Uterus (tissue), 2 donors: ENCODE results near the gene ST8SIA5.

Experiments
- POLR2A ChIP-seq, 2 donors: fragments of 450-650 bp; IDR thresholded peaks; one replicate each; pipeline ENCODE4 v1.6.1; 2016; ENCODE audit warnings: antibody characterized with exemption in 2 of 2, mild to moderate bottlenecking in 1 of 2, moderate library complexity in 1 of 2
- TF ChIP-seq, protein P1 (sequence below), 4 experiments: fragments of 200-600 bp in 2 of 4; fragments of 450-650 bp in 2 of 4; sonication (generic) in 2 of 4; IDR thresholded peaks; one replicate each; pipeline ENCODE4 v1.5.1; 2016 to 2019; ENCODE audit warnings: antibody characterized with exemption in 4 of 4, mild to moderate bottlenecking in 2 of 4, moderate library complexity in 1 of 4

- TF ChIP-seq, protein P1, sequence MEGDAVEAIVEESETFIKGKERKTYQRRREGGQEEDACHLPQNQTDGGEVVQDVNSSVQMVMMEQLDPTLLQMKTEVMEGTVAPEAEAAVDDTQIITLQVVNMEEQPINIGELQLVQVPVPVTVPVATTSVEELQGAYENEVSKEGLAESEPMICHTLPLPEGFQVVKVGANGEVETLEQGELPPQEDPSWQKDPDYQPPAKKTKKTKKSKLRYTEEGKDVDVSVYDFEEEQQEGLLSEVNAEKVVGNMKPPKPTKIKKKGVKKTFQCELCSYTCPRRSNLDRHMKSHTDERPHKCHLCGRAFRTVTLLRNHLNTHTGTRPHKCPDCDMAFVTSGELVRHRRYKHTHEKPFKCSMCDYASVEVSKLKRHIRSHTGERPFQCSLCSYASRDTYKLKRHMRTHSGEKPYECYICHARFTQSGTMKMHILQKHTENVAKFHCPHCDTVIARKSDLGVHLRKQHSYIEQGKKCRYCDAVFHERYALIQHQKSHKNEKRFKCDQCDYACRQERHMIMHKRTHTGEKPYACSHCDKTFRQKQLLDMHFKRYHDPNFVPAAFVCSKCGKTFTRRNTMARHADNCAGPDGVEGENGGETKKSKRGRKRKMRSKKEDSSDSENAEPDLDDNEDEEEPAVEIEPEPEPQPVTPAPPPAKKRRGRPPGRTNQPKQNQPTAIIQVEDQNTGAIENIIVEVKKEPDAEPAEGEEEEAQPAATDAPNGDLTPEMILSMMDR (IDR thresholded peaks at IDR 0.05): no peak
- no peak for TF ChIP-seq POLR2A (IDR thresholded peaks at IDR 0.05)
Observed at GRCh38 chr18:46696702-46697101, 60.2 kb downstream of the ST8SIA5 start.
